HUES64 (cell line): Measurements from ENCODE around the gene FBXO27.

ENCODE experiments used
- H3K27ac ChIP-seq: 2 replicates; pipeline ENCODE4 v1.7.0; 2013; ENCODE audit warnings: low read depth, low read length, inconsistent platforms
- H3K27me3 ChIP-seq: 2 replicates; pipeline ENCODE4 v1.6.1; 2013; ENCODE audit warnings: mild to moderate bottlenecking, low read length; ENCODE audit not compliant: insufficient read depth
- H3K36me3 ChIP-seq: 2 replicates; pipeline ENCODE4 v1.6.1; 2013; ENCODE audit warnings: mild to moderate bottlenecking, low read length; ENCODE audit not compliant: insufficient read depth
- H3K4me1 ChIP-seq: 2 replicates; pipeline ENCODE4 v1.6.1; 2013; ENCODE audit warnings: mild to moderate bottlenecking, low read length, moderate library complexity; ENCODE audit not compliant: insufficient read depth
- H3K4me3 ChIP-seq: 2 replicates; pipeline ENCODE4 v1.5.1; 2013; ENCODE audit warnings: mild to moderate bottlenecking, low read length, moderate library complexity
- H3K9ac ChIP-seq: 2 replicates; pipeline ENCODE4 v1.6.1; 2013; ENCODE audit warnings: mild to moderate bottlenecking, low read depth, low read length
- H3K9me3 ChIP-seq: 2 replicates; pipeline ENCODE4 v1.6.1; 2013; ENCODE audit warnings: low read depth, low read length; ENCODE audit not compliant: insufficient read depth
- WGBS: fragments of 150-250, 120-280 bp; methylation state at CpG from one replicate; pipeline ENCODE4 v1.1.7; 2013; ENCODE audit warnings: missing lambda C conversion rate; 5-methylcytosine and 5-hydroxymethylcytosine counted together

FBXO27 gene

GRCh38 chr19:39064405-39064804, 32.1 kb upstream of the FBXO27 start:
- Histone ChIP-seq H3K27me3 (no peaks in the 10 kb centered on the region), H3K27ac (no peak overlapping the region), H3K4me1 (no peaks in the 10 kb centered on the region), H3K9me3 (no peaks in the 10 kb centered on the region), H3K36me3 (no peaks in the 10 kb centered on the region), H3K9ac (no peak overlapping the region), H3K4me3 (no peak overlapping the region)
- WGBS: 88% methylated on average over 5 of the region's 6 CpGs

GRCh38 chr19:39060171-39060570, 27.8 kb upstream of the FBXO27 start:
- no peak overlapping the region for H3K27ac ChIP-seq
- H3K4me1 ChIP-seq: no peaks in the 10 kb centered on the region
- no peak overlapping the region for H3K9ac ChIP-seq
- 84% methylated on average over 4 of the region's 4 CpGs for WGBS
- H3K27me3 ChIP-seq: no peaks in the 10 kb centered on the region
- H3K9me3 ChIP-seq: no peaks in the 10 kb centered on the region
- no peaks in the 10 kb centered on the region for H3K36me3 ChIP-seq
- no peak overlapping the region for H3K4me3 ChIP-seq

- Histone ChIP-seq H3K36me3 (no peaks in the 10 kb centered on the region), H3K9me3 (no peaks in the 10 kb centered on the region), H3K9ac (no peak overlapping the region), H3K27me3 (no peaks in the 10 kb centered on the region), H3K4me1 (no peaks in the 10 kb centered on the region), H3K4me3 (no peak overlapping the region), H3K27ac (no peak overlapping the region)
Observed at GRCh38 chr19:39059302-39059701, 27.0 kb upstream of the FBXO27 start.

GRCh38 chr19:39057615-39058014, 25.3 kb upstream of the FBXO27 start:
- no peaks in the 10 kb centered on the region for H3K4me1 ChIP-seq
- no peak overlapping the region for H3K27ac ChIP-seq
- no peaks in the 10 kb centered on the region for H3K9me3 ChIP-seq
- 81% methylated on average over 3 of the region's 3 CpGs for WGBS
- no peak overlapping the region for H3K9ac ChIP-seq
- no peaks in the 10 kb centered on the region for H3K36me3 ChIP-seq
- no peaks in the 10 kb centered on the region for H3K27me3 ChIP-seq
- no peak overlapping the region for H3K4me3 ChIP-seq

- Histone ChIP-seq H3K27ac (no peak overlapping the region), H3K4me3 (no peak overlapping the region), H3K36me3 (no peaks in the 10 kb centered on the region), H3K9ac (no peak overlapping the region), H3K27me3 (no peaks in the 10 kb centered on the region), H3K4me1 (no peaks in the 10 kb centered on the region), H3K9me3 (no peaks in the 10 kb centered on the region)
- WGBS: 87% methylated on average over 2 of the region's 2 CpGs
Observed at GRCh38 chr19:39054091-39054470, 21.7 kb upstream of the FBXO27 start.

- Histone ChIP-seq H3K9me3 (no peaks in the 10 kb centered on the region), H3K9ac (no peak overlapping the region), H3K27ac (no peak overlapping the region), H3K4me3 (no peak overlapping the region), H3K36me3 (no peaks in the 10 kb centered on the region), H3K4me1 (no peaks in the 10 kb centered on the region), H3K27me3 (no peaks in the 10 kb centered on the region)
- 87% methylated on average over 18 of the region's 18 CpGs for WGBS
Observed at GRCh38 chr19:39053276-39054090, 21.1 kb upstream of the FBXO27 start.

GRCh38 chr19:39052846-39053245, 20.5 kb upstream of the FBXO27 start:
- no peaks in the 10 kb centered on the region for H3K9me3 ChIP-seq
- H3K27ac ChIP-seq: no peak overlapping the region
- no peaks in the 10 kb centered on the region for H3K27me3 ChIP-seq
- H3K9ac ChIP-seq: no peak overlapping the region
- H3K4me3 ChIP-seq: no peak overlapping the region
- no peaks in the 10 kb centered on the region for H3K36me3 ChIP-seq
- H3K4me1 ChIP-seq: no peaks in the 10 kb centered on the region
- 82% methylated on average over 9 of the region's 9 CpGs for WGBS

GRCh38 chr19:39052243-39052746, 19.9 kb upstream of the FBXO27 start:
- Histone ChIP-seq H3K27ac (no peak overlapping the region), H3K36me3 (no peaks in the 10 kb centered on the region), H3K27me3 (no peaks in the 10 kb centered on the region), H3K4me3 (no peak overlapping the region), H3K9ac (no peak overlapping the region), H3K9me3 (no peaks in the 10 kb centered on the region), H3K4me1 (no peaks in the 10 kb centered on the region)
- 31% methylated on average over 10 of the region's 10 CpGs for WGBS

- Histone ChIP-seq H3K9ac (no peak overlapping the region), H3K27ac (no peak overlapping the region), H3K36me3 (no peaks in the 10 kb centered on the region), H3K9me3 (peaks cover 13% of the 10 kb centered on the region), H3K27me3 (no peaks in the 10 kb centered on the region), H3K4me3 (no peak overlapping the region), H3K4me1 (no peaks in the 10 kb centered on the region)
- 97% methylated on average over 2 of the region's 2 CpGs for WGBS
Observed at GRCh38 chr19:39047073-39047472, 14.7 kb upstream of the FBXO27 start.

GRCh38 chr19:39046037-39046821, 13.9 kb upstream of the FBXO27 start:
- H3K36me3 ChIP-seq: no peaks in the 10 kb centered on the region
- H3K9me3 ChIP-seq: peaks cover 13% of the 10 kb centered on the region
- no peak overlapping the region for H3K4me3 ChIP-seq
- no peaks in the 10 kb centered on the region for H3K4me1 ChIP-seq
- no peak overlapping the region for H3K9ac ChIP-seq
- 64% methylated on average over 7 of the region's 7 CpGs for WGBS
- H3K27ac ChIP-seq: no peak overlapping the region
- H3K27me3 ChIP-seq: no peaks in the 10 kb centered on the region

GRCh38 chr19:39045506-39045905, 13.2 kb upstream of the FBXO27 start:
- no peaks in the 10 kb centered on the region for H3K36me3 ChIP-seq
- no peaks in the 10 kb centered on the region for H3K27me3 ChIP-seq
- WGBS: 72% methylated on average over 6 of the region's 6 CpGs
- H3K4me3 ChIP-seq: no peak overlapping the region
- H3K4me1 ChIP-seq: no peaks in the 10 kb centered on the region
- H3K27ac ChIP-seq: no peak overlapping the region
- peaks cover 13% of the 10 kb centered on the region for H3K9me3 ChIP-seq
- H3K9ac ChIP-seq: no peak overlapping the region
